Measurements from ENCODE around the gene KCNRG. TPM values are rescaled to one million over a fixed set of nuclear protein-coding genes. Genes with fewer than 3 reads are reported as not detected.

Gene KCNRG
- total RNA-seq, 1 experiment from 2014 or later = 1.1 TPM

DNA sequence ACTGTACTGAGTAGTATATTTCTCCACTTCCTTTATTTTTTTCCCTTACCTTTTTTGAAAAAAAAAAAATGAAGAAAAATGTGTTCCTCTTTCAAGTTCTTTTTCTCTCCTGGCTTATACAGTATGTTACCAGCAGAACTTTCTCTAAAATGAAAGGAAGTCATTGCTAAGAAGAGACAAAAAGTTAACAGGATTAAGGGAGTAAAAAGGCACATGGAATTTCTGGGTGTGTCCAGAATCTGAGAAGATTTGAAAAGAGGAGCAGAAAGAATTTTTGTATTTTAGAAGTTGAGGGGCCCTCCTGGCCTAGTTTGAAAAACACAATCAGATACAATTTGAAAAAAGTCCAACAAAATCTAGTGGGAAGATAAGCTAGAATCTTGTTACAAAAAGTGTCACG is 39.4 kb upstream of the KCNRG start:
- H3K4me3 Mint-ChIP-seq = no peak overlapping the region
- ChIA-PET CTCF (interaction anchor here (0.6 to 2.4 kb wide), 23 partner anchors 11 to 1093 kb away, joined by 3 to 18 read pairs (median 5); partner anchors contain the start of genes KPNA3, RNASEH2B and TRIM13), POLR2A (no interaction called here)
- H3K4me1 Mint-ChIP-seq = 0 out of 2 replicates have a peak, but pooled peaks cover 5% of the 10 kb centered on the region
- H3K36me3 Mint-ChIP-seq = no peaks in the 10 kb centered on the region
- TF ChIP-seq EMX1 (CRISPR knock-in tag; IDR thresholded peaks at IDR 0.05) (no peak), STAT6 (CRISPR knock-in tag; conservative IDR thresholded peaks at IDR 0.05; ENCODE audit: low read depth) (no peak), JUN (CRISPR knock-in tag; IDR thresholded peaks at IDR 0.05) (no peak), MYBL2 (CRISPR knock-in tag; IDR thresholded peaks at IDR 0.05) (no peak), CREM (CRISPR knock-in tag; IDR thresholded peaks at IDR 0.05) (no peak), MLX (CRISPR knock-in tag; IDR thresholded peaks at IDR 0.05) (no peak), ATF2 (CRISPR knock-in tag; IDR thresholded peaks at IDR 0.05; ENCODE audit: borderline replicate concordance, low read depth) (no peak)
- TF ChIP-seq, protein P1, sequence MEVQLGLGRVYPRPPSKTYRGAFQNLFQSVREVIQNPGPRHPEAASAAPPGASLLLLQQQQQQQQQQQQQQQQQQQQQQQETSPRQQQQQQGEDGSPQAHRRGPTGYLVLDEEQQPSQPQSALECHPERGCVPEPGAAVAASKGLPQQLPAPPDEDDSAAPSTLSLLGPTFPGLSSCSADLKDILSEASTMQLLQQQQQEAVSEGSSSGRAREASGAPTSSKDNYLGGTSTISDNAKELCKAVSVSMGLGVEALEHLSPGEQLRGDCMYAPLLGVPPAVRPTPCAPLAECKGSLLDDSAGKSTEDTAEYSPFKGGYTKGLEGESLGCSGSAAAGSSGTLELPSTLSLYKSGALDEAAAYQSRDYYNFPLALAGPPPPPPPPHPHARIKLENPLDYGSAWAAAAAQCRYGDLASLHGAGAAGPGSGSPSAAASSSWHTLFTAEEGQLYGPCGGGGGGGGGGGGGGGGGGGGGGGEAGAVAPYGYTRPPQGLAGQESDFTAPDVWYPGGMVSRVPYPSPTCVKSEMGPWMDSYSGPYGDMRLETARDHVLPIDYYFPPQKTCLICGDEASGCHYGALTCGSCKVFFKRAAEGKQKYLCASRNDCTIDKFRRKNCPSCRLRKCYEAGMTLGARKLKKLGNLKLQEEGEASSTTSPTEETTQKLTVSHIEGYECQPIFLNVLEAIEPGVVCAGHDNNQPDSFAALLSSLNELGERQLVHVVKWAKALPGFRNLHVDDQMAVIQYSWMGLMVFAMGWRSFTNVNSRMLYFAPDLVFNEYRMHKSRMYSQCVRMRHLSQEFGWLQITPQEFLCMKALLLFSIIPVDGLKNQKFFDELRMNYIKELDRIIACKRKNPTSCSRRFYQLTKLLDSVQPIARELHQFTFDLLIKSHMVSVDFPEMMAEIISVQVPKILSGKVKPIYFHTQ (CRISPR knock-in tag; IDR thresholded peaks at IDR 0.05) = no peak
- TF ChIP-seq, protein P2, sequence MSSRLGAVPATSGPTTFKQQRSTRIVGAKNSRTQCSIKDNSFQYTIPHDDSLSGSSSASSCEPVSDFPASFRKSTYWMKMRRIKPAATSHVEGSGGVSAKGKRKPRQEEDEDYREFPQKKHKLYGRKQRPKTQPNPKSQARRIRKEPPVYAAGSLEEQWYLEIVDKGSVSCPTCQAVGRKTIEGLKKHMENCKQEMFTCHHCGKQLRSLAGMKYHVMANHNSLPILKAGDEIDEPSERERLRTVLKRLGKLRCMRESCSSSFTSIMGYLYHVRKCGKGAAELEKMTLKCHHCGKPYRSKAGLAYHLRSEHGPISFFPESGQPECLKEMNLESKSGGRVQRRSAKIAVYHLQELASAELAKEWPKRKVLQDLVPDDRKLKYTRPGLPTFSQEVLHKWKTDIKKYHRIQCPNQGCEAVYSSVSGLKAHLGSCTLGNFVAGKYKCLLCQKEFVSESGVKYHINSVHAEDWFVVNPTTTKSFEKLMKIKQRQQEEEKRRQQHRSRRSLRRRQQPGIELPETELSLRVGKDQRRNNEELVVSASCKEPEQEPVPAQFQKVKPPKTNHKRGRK (CRISPR knock-in tag; IDR thresholded peaks at IDR 0.05; ENCODE audit: borderline replicate concordance) = no peak
- H3K27ac Mint-ChIP-seq = no peak overlapping the region
- H3K9me3 Mint-ChIP-seq = no peaks in the 10 kb centered on the region
- H3K27me3 Mint-ChIP-seq (ENCODE audit: low read depth) = no peaks in the 10 kb centered on the region; the same call in 1 of the 2 replicates
- ATAC-seq (no peak), DNase-seq (ENCODE audit: low spot score) (no peak)

GRCh38 chr13:49976314-49977258 is 38.7 kb upstream of the KCNRG start:
- 0 out of 2 replicates have a peak, but pooled peaks cover 5% of the 10 kb centered on the region for H3K4me1 Mint-ChIP-seq
- no peaks in the 10 kb centered on the region for H3K36me3 Mint-ChIP-seq
- DNase-seq (ENCODE audit: low spot score) = peak; percentile 76
- CTCF ChIA-PET = interaction anchor here (0.6 to 2.4 kb wide), 57 partner anchors 10 to 1144 kb away, joined by 3 to 18 read pairs (median 4); partner anchors contain the start of genes KCNRG, KPNA3, RNASEH2B and SPRYD7
- peak; percentile 89 for ATAC-seq
- H3K27me3 Mint-ChIP-seq (ENCODE audit: low read depth) = no peaks in the 10 kb centered on the region; the same call in 1 of the 2 replicates
- H3K27ac Mint-ChIP-seq = no peak overlapping the region
- no peak for TF ChIP-seq ZNF138 (CRISPR knock-in tag; conservative IDR thresholded peaks at IDR 0.05)
- no peak for TF ChIP-seq ATF2 (CRISPR knock-in tag; IDR thresholded peaks at IDR 0.05; ENCODE audit: borderline replicate concordance, low read depth)
- peak; percentile 95 for TF ChIP-seq CTCF (IDR thresholded peaks at IDR 0.05)
- no peak overlapping the region for H3K4me3 Mint-ChIP-seq
- H3K9me3 Mint-ChIP-seq = no peaks in the 10 kb centered on the region
- POLR2A ChIA-PET = interaction anchor here (0.6 to 1.1 kb wide), 2 partner anchors 40 to 104 kb away, joined by 3 read pairs; partner anchors contain the start of gene SPRYD7

Data from WTC11 (cell line).